OCI-M1 (cell line): Measurements from ENCODE around the gene IFNW1.
A peak's percentile ranks its signal among the peaks of the same experiment; 100 is the strongest.

Experiments used
- DNase-seq: peaks from one replicate; lab custom pipeline; 2025; lab: John Stamatoyannopoulos, UW

The IFNW1 gene

DNA sequence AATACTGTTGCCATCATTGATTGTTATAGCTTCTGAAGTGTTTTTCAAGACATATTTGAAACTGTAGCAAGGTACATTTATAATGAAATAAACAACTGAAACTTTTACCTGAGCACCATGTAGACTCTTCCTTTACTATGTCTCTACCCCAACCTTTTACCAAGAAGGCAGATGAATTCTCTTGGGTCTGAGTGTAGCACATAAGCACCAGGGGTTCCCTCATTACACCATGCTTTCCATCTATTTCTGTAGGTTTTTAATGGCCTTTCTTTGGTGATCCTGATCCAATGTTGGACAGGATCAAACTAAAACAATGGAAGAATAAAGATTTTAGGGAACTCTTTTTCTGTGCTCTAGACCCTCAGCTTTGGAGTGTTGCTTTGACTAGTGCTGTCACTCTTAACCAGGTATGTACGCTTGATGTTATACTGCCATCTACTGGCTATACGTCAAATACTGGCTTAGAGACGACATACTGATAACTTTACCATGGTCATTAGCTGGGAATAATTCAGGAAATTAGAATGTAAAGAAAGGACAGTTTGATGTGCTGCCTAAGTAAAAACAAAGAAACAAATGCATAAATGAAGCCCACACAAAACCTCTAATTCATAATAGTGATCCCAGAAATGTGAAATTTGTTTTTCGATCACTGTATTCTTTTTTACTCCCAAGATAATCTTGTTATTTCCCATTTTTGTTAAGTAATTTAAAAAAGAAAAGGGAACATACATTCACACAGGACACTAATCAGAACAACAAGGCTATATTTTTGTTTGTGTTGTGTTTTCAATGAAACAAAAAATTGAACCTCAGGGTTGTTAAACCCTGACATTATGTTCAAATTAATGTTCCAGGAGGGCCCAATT, 30.7 kb downstream of the IFNW1 start:
- DNase-seq = peak; percentile 76

DNA sequence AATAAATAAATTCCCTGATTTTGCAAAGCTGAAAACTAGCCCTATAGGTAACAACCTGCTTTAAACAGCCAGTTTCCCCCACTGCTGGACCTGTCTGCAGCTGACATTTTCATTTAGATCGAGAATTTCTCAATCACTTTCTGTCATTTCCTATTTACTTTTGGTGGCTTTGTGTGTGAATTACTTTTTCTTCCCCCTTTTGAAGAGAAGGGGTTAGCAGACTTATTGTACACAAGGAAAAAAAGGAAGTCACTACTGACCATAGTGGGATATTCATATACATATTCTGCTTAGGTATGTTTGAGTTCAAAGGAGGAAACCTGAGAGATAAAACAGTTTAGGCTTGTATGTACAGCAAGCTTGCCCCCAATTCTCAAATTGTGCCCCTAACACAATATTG, 36.8 kb downstream of the IFNW1 start:
- peak; percentile 61 for DNase-seq

DNA sequence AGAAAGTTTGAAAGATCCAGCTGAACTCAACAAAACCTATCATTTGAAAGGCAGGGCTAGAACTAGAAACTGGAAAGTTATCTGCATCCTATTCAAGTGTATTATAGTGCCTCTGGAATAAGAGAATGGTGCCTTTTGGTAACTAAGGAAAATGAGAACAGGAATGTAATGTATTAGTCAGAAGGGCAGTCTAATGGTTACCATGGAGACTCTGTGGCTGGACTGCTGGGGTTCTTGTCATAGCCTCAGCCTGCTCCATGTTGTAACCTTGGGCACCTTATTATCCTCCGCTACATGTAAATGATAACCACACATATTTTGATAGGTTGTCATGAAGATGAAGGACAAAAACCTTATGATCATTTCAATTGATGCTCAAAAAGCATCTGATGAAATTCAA, 39.3 kb downstream of the IFNW1 start:
- no peak for DNase-seq

GRCh38 chr9:21097817-21098216, 43.8 kb downstream of the IFNW1 start:
- DNase-seq = no peak

DNA sequence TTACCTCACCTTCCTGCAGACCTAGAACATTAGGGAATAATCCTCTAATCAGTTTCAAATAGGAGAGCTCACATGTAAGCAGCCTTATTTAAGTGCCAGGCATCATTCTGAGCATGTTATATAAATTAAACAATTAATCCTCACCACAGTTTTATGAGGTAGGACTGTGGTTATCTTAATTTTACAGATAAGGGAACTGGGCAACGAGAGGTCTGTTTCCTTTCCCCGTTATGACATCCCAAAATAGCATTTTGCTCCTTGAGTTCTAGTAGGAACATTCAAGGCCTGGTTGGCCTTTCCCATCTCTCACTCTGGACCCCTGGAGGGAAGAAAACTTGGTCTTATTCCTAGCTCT, 44.8 kb downstream of the IFNW1 start:
- DNase-seq = peak; percentile 70

- peak; percentile 93 for DNase-seq
These were observed 45.3 kb downstream of the IFNW1 start for GRCh38 chr9:21096172-21096900.

GRCh38 chr9:21095561-21095960, 46.1 kb downstream of the IFNW1 start:
- peak; percentile 31 for DNase-seq
